ENCODE measurements around the gene STX2.

GRCh38 chr12:130765186-130765659, 73.8 kb downstream of the STX2 start:
- no peak for TF ChIP-seq CTCF (IDR thresholded peaks at IDR 0.05; ENCODE audit: poor library complexity)
- TF ChIP-seq EZH2phosphoT487 (IDR thresholded peaks at IDR 0.05; ENCODE audit: low read depth, severe bottlenecking, unreplicated experiment), result no peak
- TF ChIP-seq EZH2 (IDR thresholded peaks at IDR 0.05; ENCODE audit: borderline replicate concordance), result no peak

Data from hepatocyte (in vitro differentiated cells).